ENCODE measurements around the gene ANKIB1. TPM values are rescaled to one million over a fixed set of nuclear protein-coding genes. Genes with fewer than 3 reads are reported as not detected.

The ANKIB1 gene, protein sequence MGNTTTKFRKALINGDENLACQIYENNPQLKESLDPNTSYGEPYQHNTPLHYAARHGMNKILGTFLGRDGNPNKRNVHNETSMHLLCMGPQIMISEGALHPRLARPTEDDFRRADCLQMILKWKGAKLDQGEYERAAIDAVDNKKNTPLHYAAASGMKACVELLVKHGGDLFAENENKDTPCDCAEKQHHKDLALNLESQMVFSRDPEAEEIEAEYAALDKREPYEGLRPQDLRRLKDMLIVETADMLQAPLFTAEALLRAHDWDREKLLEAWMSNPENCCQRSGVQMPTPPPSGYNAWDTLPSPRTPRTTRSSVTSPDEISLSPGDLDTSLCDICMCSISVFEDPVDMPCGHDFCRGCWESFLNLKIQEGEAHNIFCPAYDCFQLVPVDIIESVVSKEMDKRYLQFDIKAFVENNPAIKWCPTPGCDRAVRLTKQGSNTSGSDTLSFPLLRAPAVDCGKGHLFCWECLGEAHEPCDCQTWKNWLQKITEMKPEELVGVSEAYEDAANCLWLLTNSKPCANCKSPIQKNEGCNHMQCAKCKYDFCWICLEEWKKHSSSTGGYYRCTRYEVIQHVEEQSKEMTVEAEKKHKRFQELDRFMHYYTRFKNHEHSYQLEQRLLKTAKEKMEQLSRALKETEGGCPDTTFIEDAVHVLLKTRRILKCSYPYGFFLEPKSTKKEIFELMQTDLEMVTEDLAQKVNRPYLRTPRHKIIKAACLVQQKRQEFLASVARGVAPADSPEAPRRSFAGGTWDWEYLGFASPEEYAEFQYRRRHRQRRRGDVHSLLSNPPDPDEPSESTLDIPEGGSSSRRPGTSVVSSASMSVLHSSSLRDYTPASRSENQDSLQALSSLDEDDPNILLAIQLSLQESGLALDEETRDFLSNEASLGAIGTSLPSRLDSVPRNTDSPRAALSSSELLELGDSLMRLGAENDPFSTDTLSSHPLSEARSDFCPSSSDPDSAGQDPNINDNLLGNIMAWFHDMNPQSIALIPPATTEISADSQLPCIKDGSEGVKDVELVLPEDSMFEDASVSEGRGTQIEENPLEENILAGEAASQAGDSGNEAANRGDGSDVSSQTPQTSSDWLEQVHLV
- 10 to 100 TPM; 25.0 to 32.7 TPM for total RNA-seq

DNA sequence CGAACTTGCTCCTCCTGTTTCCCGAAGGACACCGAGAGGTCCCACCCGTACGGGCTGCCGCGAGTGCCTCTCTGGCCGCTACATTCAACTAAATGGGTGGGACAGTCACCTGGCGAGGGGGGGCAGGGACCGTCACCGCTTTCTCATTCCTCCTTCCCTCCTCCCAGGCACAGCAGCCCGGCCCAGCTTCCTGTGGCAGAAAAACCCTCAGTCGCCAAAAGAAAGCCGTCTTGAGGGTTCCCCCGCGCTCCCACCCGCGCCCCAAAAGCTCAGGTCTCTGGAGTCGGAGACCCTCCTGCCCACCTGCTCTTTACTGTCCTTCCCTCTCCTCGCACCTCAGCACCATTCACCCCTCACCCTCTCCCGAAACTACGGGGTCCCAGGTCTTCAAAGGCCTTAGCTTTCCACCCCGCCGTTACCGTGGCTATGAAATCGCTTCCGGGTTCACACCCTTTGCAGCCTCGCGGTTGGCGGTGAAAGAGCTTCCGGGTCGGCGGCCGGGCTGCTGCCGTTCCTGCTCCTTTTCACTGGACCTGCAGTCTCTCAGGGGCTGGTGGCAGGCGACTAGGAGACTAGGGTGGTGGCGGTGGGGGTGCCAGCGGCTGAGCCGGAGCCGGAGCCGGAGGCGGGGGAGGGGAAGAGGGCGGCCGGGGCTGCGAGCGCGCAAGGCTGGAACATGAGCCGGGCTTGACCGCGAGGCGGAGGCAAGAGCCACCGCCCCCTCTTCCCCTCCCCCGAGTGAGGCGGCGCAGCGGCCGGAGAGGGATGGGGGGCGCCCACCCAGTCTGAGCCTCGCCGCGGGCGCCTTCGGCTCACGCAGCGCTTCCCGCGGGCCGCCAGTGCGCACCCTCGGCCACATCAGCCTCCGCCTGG is at the start of gene ANKIB1, which contains the start of gene KRIT1:
Gene ANKIB1, plus strand, starts transcription at position 488 of the 873 bp plus-strand sequence. CDS start 49,005 bp downstream, outside the sequence.
Gene KRIT1, minus strand, starts transcription at position 428 of the 873 bp plus-strand sequence. CDS start 3,779 bp downstream, outside the sequence.
- H3K27ac ChIP-seq, result peak within 1 kb of the TSS; percentile 90 to 97
- H3K4me1 ChIP-seq, result peaks cover 0 to 36% of the 10 kb centered on the region in 2 donors
- DNase-seq (ENCODE audit: low spot score), result peak; percentile 89
- TF ChIP-seq, protein P1, sequence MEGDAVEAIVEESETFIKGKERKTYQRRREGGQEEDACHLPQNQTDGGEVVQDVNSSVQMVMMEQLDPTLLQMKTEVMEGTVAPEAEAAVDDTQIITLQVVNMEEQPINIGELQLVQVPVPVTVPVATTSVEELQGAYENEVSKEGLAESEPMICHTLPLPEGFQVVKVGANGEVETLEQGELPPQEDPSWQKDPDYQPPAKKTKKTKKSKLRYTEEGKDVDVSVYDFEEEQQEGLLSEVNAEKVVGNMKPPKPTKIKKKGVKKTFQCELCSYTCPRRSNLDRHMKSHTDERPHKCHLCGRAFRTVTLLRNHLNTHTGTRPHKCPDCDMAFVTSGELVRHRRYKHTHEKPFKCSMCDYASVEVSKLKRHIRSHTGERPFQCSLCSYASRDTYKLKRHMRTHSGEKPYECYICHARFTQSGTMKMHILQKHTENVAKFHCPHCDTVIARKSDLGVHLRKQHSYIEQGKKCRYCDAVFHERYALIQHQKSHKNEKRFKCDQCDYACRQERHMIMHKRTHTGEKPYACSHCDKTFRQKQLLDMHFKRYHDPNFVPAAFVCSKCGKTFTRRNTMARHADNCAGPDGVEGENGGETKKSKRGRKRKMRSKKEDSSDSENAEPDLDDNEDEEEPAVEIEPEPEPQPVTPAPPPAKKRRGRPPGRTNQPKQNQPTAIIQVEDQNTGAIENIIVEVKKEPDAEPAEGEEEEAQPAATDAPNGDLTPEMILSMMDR (IDR thresholded peaks at IDR 0.05), result peak; percentile 21 to 56
- H3K27me3 ChIP-seq, result no peaks in the 10 kb centered on the region
- peak within 1 kb of the TSS; percentile 94 to 98 for H3K4me3 ChIP-seq
- H3K9me3 ChIP-seq, result no peaks in the 10 kb centered on the region
- H3K36me3 ChIP-seq, result peaks cover 11% of the 10 kb centered on the region

DNA sequence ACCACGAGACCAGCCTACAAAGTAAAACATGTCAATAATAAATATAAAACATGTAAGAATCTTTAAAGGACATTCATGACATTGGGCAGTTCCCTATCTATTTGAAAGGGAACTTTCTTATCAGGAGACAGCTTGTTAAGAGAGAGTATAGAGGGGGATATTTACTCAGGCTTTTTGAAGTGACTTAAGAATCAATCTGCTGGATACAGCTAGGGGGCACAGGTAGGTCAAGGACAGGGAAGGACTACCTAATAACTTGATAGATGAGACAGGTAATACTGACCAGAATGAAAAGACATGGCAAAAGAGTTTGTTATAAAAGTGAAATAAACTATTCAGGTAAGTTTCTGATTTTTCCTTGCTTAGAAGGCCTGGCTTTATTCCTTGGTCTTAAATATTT is 45.0 kb upstream of the ANKIB1 start:
- peaks cover 38% of the 10 kb centered on the region for H3K36me3 ChIP-seq

DNA sequence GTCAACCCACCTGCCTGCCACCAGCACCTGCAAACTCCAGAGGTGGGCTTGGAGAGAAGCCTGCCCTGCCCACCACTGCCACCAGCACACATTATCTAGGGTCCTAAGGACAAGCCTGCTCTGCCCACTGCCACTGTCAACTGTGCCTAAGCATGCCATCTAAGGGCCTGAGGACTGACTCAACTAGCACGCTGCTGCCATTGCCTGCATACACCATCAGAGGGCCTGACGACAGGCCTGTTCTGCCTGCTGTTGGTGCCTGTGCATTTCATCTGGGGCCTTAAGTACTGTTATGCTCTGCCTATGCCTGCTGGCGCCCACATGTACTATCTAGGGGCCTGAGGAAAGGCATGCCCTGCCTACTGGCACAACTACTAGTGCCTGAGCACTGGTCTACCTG is 39.8 kb upstream of the ANKIB1 start:
- Histone ChIP-seq H3K36me3 (peaks cover 51% of the 10 kb centered on the region), H3K4me1 (no peaks in the 10 kb centered on the region)
- TF ChIP-seq, protein P1 (IDR thresholded peaks at IDR 0.05), result no peak

More for the DNA sequence above, 45.0 kb upstream of the ANKIB1 start:
- no peak overlapping the region for H3K4me3 ChIP-seq
- TF ChIP-seq, protein P1 (IDR thresholded peaks at IDR 0.05), result no peak
- DNase-seq (ENCODE audit: low spot score), result no peak
- no peak overlapping the region for H3K27ac ChIP-seq
- no peaks in the 10 kb centered on the region for H3K4me1 ChIP-seq
- H3K9me3 ChIP-seq, result no peaks in the 10 kb centered on the region
- no peaks in the 10 kb centered on the region for H3K27me3 ChIP-seq

DNA sequence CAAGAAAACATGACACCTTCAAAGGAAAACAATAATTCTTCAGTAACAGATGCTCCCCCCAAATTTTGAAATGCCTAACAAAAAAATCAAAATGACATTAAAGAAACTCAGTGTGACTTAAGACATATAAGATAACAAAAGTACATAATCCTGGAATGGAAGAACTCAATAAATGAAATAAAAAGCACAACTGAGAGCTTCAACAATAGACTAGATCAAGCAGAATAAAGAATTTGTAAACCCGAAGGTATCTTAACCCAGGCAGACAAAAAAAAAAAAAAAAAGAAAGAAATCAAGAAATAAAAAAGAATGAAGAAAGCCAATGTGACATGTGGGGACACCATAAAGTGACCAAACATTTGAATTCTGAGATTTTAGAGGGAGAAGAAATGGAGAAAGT is 39.1 kb upstream of the ANKIB1 start:
- TF ChIP-seq, protein P1 (IDR thresholded peaks at IDR 0.05), result no peak
- Histone ChIP-seq H3K27me3 (no peaks in the 10 kb centered on the region), H3K36me3 (peaks cover 57% of the 10 kb centered on the region), H3K4me3 (no peak overlapping the region), H3K4me1 (no peaks in the 10 kb centered on the region), H3K9me3 (peaks cover 0 to 16% of the 10 kb centered on the region in 2 donors), H3K27ac (no peak overlapping the region)
- DNase-seq (ENCODE audit: low spot score), result no peak

More for the DNA sequence above, 39.8 kb upstream of the ANKIB1 start:
- H3K4me3 ChIP-seq, result no peak overlapping the region
- H3K27me3 ChIP-seq, result no peaks in the 10 kb centered on the region
- no peak overlapping the region for H3K27ac ChIP-seq
- DNase-seq (ENCODE audit: low spot score), result no peak
- H3K9me3 ChIP-seq, result peaks cover 0 to 16% of the 10 kb centered on the region in 2 donors

DNA sequence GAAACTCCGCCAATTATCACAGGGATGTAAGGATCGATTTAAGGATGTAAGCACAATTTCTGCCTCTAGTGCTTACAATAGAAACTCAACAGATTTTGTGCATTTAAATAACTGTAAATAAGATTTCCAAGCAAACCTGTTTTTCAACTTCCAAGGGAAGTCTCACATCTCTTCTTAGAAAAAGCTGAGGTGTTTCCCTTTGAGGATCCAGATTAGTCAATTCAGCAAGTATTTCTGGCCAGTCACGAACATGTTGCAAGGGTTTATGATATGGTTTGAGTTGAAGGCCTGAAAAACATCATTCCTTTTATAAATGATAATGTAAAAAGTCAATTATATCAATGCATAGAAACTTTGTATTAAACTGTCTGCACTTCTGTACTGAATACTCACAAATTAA is 24.0 kb upstream of the ANKIB1 start:
- Histone ChIP-seq H3K36me3 (peaks cover 86% of the 10 kb centered on the region), H3K4me3 (no peak overlapping the region), H3K4me1 (no peaks in the 10 kb centered on the region), H3K27me3 (no peaks in the 10 kb centered on the region), H3K27ac (no peak overlapping the region), H3K9me3 (no peaks in the 10 kb centered on the region)
- TF ChIP-seq, protein P1 (IDR thresholded peaks at IDR 0.05), result no peak
- no peak for DNase-seq (ENCODE audit: low spot score)

Data from right atrium auricular region (tissue), 2 donors.